ENCODE measurements around the gene STARD5. TPM values are rescaled to one million over a fixed set of nuclear protein-coding genes. Genes with fewer than 3 reads are reported as not detected.

The STARD5 gene
- total RNA-seq, 4 donors from 2014 or later: 1.3 to 6.7 (median 4.1) TPM

- Histone ChIP-seq H3K9me3 (no peaks in the 10 kb centered on the region), H3K4me1 (no peaks in the 10 kb centered on the region), H3K36me3 (peaks cover 0 to 28% of the 10 kb centered on the region in 2 donors), H3K27me3 (no peaks in the 10 kb centered on the region), H3K4me3 (no peak overlapping the region), H3K27ac (no peak overlapping the region)
- TF ChIP-seq CTCF (IDR thresholded peaks at IDR 0.05): no peak
- TF ChIP-seq POLR2AphosphoS5 (IDR thresholded peaks at IDR 0.05): no peak
- no peak for TF ChIP-seq POLR2A (IDR thresholded peaks at IDR 0.05)
- TF ChIP-seq EP300 (IDR thresholded peaks at IDR 0.05): no peak
- WGBS, 2 donors (ENCODE audit: low coverage in 1 of 2): 100% methylated on average over 1 of the region's 5 CpGs; no CpG with 5 or more reads in 1 of the 2 donors
- ATAC-seq: no peak
These were observed 41.0 kb downstream of the STARD5 start for GRCh38 chr15:81282911-81283310.

- ATAC-seq: no peak
- H3K36me3 ChIP-seq: peaks cover 0 to 28% of the 10 kb centered on the region in 2 donors
These were observed 41.4 kb downstream of the STARD5 start for GRCh38 chr15:81282606-81282895.

GRCh38 chr15:81281766-81282605 is 42.0 kb downstream of the STARD5 start:
- H3K4me3 ChIP-seq: no peak overlapping the region
- peaks cover 0 to 28% of the 10 kb centered on the region in 2 donors for H3K36me3 ChIP-seq
- H3K27me3 ChIP-seq: no peaks in the 10 kb centered on the region
- H3K27ac ChIP-seq: no peak overlapping the region
- H3K4me1 ChIP-seq: no peaks in the 10 kb centered on the region
- peaks cover 0 to 5% (median 0%) of the 10 kb centered on the region in 3 donors for H3K9me3 ChIP-seq
- ATAC-seq: no peak
- TF ChIP-seq POLR2A (IDR thresholded peaks at IDR 0.05) (no peak), POLR2AphosphoS5 (IDR thresholded peaks at IDR 0.05) (no peak), EP300 (IDR thresholded peaks at IDR 0.05) (no peak), CTCF (IDR thresholded peaks at IDR 0.05) (no peak)
- 91 to 92% methylated on average over 6 to 12 of the region's 12 CpGs for WGBS, 2 donors (ENCODE audit: low coverage in 1 of 2)

More at GRCh38 chr15:81282606-81282895, 41.4 kb downstream of the STARD5 start:
- Histone ChIP-seq H3K4me1 (no peaks in the 10 kb centered on the region), H3K27me3 (no peaks in the 10 kb centered on the region), H3K4me3 (no peak overlapping the region), H3K9me3 (no peaks in the 10 kb centered on the region), H3K27ac (no peak overlapping the region)
- TF ChIP-seq POLR2AphosphoS5 (IDR thresholded peaks at IDR 0.05): no peak
- TF ChIP-seq EP300 (IDR thresholded peaks at IDR 0.05): no peak
- TF ChIP-seq CTCF (IDR thresholded peaks at IDR 0.05): no peak
- no peak for TF ChIP-seq POLR2A (IDR thresholded peaks at IDR 0.05)
- WGBS, 2 donors (ENCODE audit: low coverage in 1 of 2): 94 to 100% methylated on average over 2 to 6 of the region's 18 CpGs

- TF ChIP-seq POLR2AphosphoS5 (IDR thresholded peaks at IDR 0.05): no peak
- TF ChIP-seq EP300 (IDR thresholded peaks at IDR 0.05): no peak
- no peak for TF ChIP-seq CTCF (IDR thresholded peaks at IDR 0.05)
- TF ChIP-seq POLR2A (IDR thresholded peaks at IDR 0.05): no peak
- no peaks in the 10 kb centered on the region for H3K27me3 ChIP-seq
- WGBS, 2 donors (ENCODE audit: low coverage in 1 of 2): 78 to 90% methylated on average over 3 of the region's 3 CpGs
These were observed 42.5 kb downstream of the STARD5 start for GRCh38 chr15:81281456-81281735.

More at GRCh38 chr15:81281456-81281735, 42.5 kb downstream of the STARD5 start:
- H3K4me3 ChIP-seq: no peak overlapping the region
- H3K9me3 ChIP-seq: peaks cover 0 to 8% (median 0%) of the 10 kb centered on the region in 3 donors
- H3K4me1 ChIP-seq: peaks cover 0 to under 1% (median 0%) of the 10 kb centered on the region in 3 donors
- ATAC-seq: no peak
- H3K36me3 ChIP-seq: peaks cover 0 to 28% of the 10 kb centered on the region in 2 donors
- H3K27ac ChIP-seq: no peak overlapping the region
